ENCODE measurements around the gene SYT10.
"Not testable (repeated sequence)": the region's sequence is repeated elsewhere in the genome, so short reads cannot be mapped to it uniquely, and the experiment has no call there.

The SYT10 gene

GRCh38 chr12:33349791-33350190, 89.8 kb downstream of the SYT10 start:
- DNase-seq (ENCODE audit: low read depth in 2 of 2) = no peak

DNA sequence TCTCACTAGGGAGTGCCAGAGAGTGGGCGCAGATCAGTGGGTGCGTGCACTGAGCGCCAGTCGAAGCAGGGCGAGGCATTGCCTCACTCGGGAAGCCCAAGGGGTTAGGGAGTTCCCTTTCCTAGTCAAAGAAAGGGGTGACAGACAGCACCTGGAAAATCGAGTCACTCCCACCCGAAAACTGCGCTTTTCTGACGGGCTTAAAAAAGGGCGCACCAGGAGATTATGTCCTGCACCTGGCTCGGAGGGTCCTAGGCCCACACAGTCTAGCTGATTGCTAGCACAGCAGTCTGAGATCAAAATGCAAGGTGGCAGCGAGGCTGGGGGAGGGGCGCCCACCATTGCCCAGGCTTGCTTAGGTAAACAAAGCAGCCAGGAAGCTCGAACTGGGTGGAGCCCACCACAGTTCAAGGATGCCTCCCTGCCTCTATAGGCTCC, 107.6 kb downstream of the SYT10 start:
- DNase-seq (ENCODE audit: low read depth in 2 of 2) = not testable (repeated sequence)

GRCh38 chr12:33330940-33331339, 108.7 kb downstream of the SYT10 start:
- no peak for DNase-seq (ENCODE audit: low read depth in 2 of 2)

Data from fibroblast of skin of left biceps (primary cell).